ENCODE data around the gene ICA1. TPM values are rescaled to one million over a fixed set of nuclear protein-coding genes. Genes with fewer than 3 reads are reported as not detected.

Gene ICA1
- total RNA-seq, 1 donor from 2014 or later: 54.9 TPM

DNA sequence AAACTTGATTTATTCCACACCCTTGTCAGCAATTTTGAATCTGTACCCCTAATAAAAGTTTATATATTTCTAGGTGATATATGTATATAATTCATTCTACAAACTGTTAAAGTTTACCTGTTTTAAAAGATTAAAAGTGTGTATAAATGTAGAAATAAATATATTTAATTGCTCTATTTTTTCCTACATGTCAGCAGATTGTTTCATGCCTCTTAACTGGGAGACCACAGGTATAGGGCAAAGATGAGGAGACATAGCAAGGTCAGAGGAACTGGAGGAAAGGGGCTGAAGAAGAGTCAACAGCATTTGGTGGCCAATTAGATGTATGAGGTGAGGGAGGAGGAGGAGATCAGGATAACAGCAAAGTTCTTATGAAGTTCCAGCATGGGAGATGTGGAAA lies 183.5 kb downstream of the ICA1 start:
- intact Hi-C loops (cut with micrococcal nuclease): no loop called here
- no peak overlapping the region for H3K27ac ChIP-seq (replicated peaks)
- no peak for DNase-seq
- no peaks in the 10 kb centered on the region for H3K4me1 ChIP-seq
- H3K4me3 ChIP-seq: no peak overlapping the region
- H3K27me3 ChIP-seq (ENCODE audit: low read depth): no peaks in the 10 kb centered on the region
- no peaks in the 10 kb centered on the region for H3K36me3 ChIP-seq
- no peak for TF ChIP-seq CTCF (IDR thresholded peaks at IDR 0.05; ENCODE audit: borderline replicate concordance)
- no peaks in the 10 kb centered on the region for H3K9me3 ChIP-seq (replicated peaks)

DNA sequence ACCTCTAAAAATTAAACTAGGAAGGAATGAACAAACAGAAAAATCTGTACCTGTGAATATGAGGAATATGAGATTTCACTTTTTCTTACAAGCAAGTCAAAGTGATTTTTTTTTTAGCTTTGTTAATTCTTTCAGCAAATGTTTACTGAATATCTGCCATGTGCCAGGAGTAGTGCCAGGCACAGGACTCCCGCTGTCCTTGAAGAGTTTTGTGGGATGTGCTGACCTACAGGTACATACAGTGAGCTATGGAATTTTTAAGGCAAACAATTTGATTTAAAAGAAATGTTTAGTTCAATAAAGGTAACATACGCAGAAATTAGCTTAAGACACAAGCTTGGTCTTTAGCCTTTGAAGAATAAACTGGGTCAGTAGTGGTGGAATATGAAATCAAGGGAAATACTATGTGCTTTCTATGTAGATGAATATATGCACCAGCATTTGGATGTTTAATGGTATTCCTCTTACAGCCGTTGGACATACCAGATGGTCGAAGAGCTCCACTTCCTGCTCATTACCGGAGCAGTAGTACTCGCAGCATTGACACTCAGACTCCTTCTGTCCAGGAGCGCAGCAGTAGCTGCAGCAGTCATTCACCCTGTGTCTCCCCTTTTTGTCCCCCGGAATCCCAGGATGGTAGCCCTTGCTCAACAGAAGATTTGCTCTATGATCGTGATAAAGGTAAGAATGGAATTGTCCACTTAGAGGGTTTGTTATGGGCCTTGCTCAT lies 191.4 kb downstream of the ICA1 start:
- H3K4me1 ChIP-seq: peaks cover 16% of the 10 kb centered on the region
- H3K9me3 ChIP-seq (replicated peaks): no peaks in the 10 kb centered on the region
- no peak overlapping the region for H3K27ac ChIP-seq (replicated peaks)
- no peak for DNase-seq
- H3K36me3 ChIP-seq: peaks cover 11% of the 10 kb centered on the region
- H3K4me3 ChIP-seq: no peak overlapping the region
- H3K27me3 ChIP-seq (ENCODE audit: low read depth): no peaks in the 10 kb centered on the region
- intact Hi-C loops (cut with micrococcal nuclease): no loop called here
- no peak for TF ChIP-seq CTCF (IDR thresholded peaks at IDR 0.05; ENCODE audit: borderline replicate concordance)

DNA sequence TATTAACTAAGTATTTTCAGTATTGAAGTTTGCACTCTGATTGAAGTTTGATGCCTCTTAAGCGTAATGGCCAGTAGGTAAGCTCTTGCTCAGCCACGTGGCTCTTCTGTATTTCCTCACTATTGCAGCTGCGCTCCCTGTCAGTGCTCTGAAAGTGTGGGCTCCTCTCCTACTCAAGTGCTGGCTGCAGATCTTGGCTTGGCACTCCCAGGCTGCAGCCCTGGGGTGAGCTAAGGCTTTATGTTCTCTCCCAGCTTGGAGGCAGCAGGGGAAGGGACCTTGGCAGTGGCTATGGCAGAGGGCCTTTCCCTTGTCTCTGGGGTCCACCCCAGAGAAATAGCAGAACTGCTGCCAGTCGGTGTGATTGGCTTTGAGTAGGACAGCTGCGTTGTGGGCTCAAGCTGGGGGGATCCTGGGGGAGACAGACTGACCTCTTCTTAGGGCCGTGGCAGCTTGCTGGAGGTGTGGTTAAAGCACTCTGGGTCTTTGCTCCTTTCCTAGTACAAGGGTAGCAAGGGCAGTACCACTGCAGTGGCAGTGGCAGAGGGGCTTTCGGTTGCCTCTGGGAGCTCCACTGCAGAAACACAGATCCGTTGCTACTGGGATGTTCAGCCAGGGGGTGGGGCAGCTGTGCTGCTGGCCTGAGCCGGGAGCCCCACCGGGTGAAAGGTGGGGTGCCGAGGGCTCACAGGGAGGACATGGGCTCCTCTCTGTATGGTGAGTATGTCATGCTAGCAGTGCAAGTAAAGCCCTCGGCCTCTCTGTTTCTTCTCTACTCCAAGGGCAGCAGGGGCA lies 192.9 kb downstream of the ICA1 start:
- TF ChIP-seq CTCF (IDR thresholded peaks at IDR 0.05; ENCODE audit: borderline replicate concordance): no peak
- Histone ChIP-seq H3K27ac (replicated peaks) (no peak overlapping the region), H3K4me3 (no peak overlapping the region), H3K36me3 (peaks cover 11% of the 10 kb centered on the region), H3K9me3 (replicated peaks) (no peaks in the 10 kb centered on the region), H3K27me3 (ENCODE audit: low read depth) (no peaks in the 10 kb centered on the region), H3K4me1 (peaks cover 16% of the 10 kb centered on the region)
- peak; percentile 28 for DNase-seq
- intact Hi-C loops (cut with micrococcal nuclease): no loop called here

GRCh38 chr7:8065356-8065813 lies 196.6 kb downstream of the ICA1 start:
- no peak for DNase-seq
- no peak overlapping the region for H3K4me3 ChIP-seq
- no peak for TF ChIP-seq CTCF (IDR thresholded peaks at IDR 0.05; ENCODE audit: borderline replicate concordance)
- H3K36me3 ChIP-seq: peaks cover 9% of the 10 kb centered on the region
- H3K4me1 ChIP-seq: peaks cover 16% of the 10 kb centered on the region
- no peaks in the 10 kb centered on the region for H3K9me3 ChIP-seq (replicated peaks)
- no peaks in the 10 kb centered on the region for H3K27me3 ChIP-seq (ENCODE audit: low read depth)
- no peak overlapping the region for H3K27ac ChIP-seq (replicated peaks)
- intact Hi-C loops (cut with micrococcal nuclease): no loop called here

DNA sequence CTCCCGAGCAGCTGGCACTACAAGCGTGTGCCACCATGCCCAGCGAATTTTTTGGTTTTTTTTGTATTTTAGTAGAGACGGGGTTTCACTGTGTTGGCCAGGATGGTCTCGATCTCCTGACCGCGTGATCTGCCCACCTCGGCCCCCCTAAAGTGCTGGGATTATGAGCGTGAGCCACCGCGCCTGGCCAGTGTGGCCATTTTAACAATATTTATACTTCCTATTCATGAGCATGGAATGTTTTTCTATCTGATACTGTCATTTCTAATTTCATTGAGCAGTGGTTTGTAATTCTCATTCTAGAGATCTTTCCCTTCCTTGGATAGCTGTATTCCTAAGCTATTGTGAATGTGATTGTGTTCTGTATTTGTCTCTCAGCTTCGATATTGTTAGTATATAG lies 197.1 kb downstream of the ICA1 start:
- DNase-seq: no peak
- Histone ChIP-seq H3K27ac (replicated peaks) (no peak overlapping the region), H3K36me3 (peaks cover 9% of the 10 kb centered on the region), H3K9me3 (replicated peaks) (no peaks in the 10 kb centered on the region), H3K4me1 (peaks cover 16% of the 10 kb centered on the region), H3K27me3 (ENCODE audit: low read depth) (no peaks in the 10 kb centered on the region), H3K4me3 (no peak overlapping the region)
- no peak for TF ChIP-seq CTCF (IDR thresholded peaks at IDR 0.05; ENCODE audit: borderline replicate concordance)
- intact Hi-C loops (cut with micrococcal nuclease): no loop called here
